Heart left ventricle (tissue), 16 donors: ENCODE data around the gene CACNA1D. TPM values are rescaled to one million over a fixed set of nuclear protein-coding genes. Genes with fewer than 3 reads are reported as not detected.

Source experiments
- ATAC-seq, 4 donors: fragments of 200-7000 bp; cut with Tn5 transposase; one replicate each; pipeline ENCODE4 v1.9.1; 2020 to 2022; ENCODE audit warnings: moderate library complexity in 4 of 4, mild to moderate bottlenecking in 3 of 4, moderate number of reproducible peaks in 1 of 4
- DNase-seq, 5 donors: peaks; one replicate each; pipeline ENCODE4 v3.0.0-alpha.2; 2020
- H3K27ac ChIP-seq, 12 donors: fragments of 200-600 bp; sonication (generic) in 4 of 12; one replicate each; pipeline versions ENCODE4 v1.5.0 to v1.8.0; 2016 to 2022; ENCODE audit warnings: mild to moderate bottlenecking in 2 of 12
- H3K27me3 ChIP-seq, 9 donors: fragments of 200-600 bp; sonication (generic) in 2 of 9; one replicate each; pipeline versions ENCODE4 v1.5.1 to v1.8.0; 2016 to 2022; ENCODE audit warnings: mild to moderate bottlenecking in 3 of 9
- H3K36me3 ChIP-seq, 9 donors: fragments of 200-600 bp; sonication (generic) in 2 of 9; one replicate each; pipeline versions ENCODE4 v1.5.0 to v1.8.0; 2018 to 2022; ENCODE audit warnings: mild to moderate bottlenecking in 2 of 9
- H3K4me1 ChIP-seq, 12 donors: fragments of 200-600 bp; sonication (generic) in 4 of 12; one replicate each; pipeline versions ENCODE4 v1.5.0 to v1.8.0; 2016 to 2022; ENCODE audit warnings: mild to moderate bottlenecking in 3 of 12
- H3K4me3 ChIP-seq, 12 donors: fragments of 200-600 bp; sonication (generic) in 4 of 12; one replicate each; pipeline versions ENCODE4 v1.5.0 to v1.8.0; 2017 to 2022; ENCODE audit warnings: mild to moderate bottlenecking in 9 of 12, moderate library complexity in 4 of 12
- H3K9me3 ChIP-seq, 12 donors: fragments of 200-600 bp; sonication (generic) in 4 of 12; one replicate each; pipeline versions ENCODE4 v1.5.0 to v1.8.0; 2016 to 2022; ENCODE audit warnings: mild to moderate bottlenecking in 1 of 12
- POLR2A ChIP-seq, 2 donors: fragments of 450-650 bp; IDR thresholded peaks; one replicate each; pipeline ENCODE4 v1.6.1; 2017; ENCODE audit warnings: antibody characterized with exemption in 2 of 2, mild to moderate bottlenecking in 2 of 2, moderate library complexity in 2 of 2
- WGBS, 4 donors: extraction: QIAGEN DNeasy Blood & Tissue Kit in 2 of 4; methylation state at CpG; one replicate each; pipeline versions ENCODE4 v1.1.5 to v1.1.7; 2013 to 2018; 5-methylcytosine and 5-hydroxymethylcytosine counted together
- intact Hi-C, 10 donors: fragments of 100-400 bp; cut with DNase I; formaldehyde crosslinking; loops; one replicate each; pipeline versions ENCODE4 v1.11.1 to v1.14.2; 2022
- polyA plus RNA-seq, 2 donors: library from polyadenylated mRNA; stranded (reverse); fragments of 200-250 nt; gene quantifications; one replicate each; pipeline ENCODE4 v1.2.3, GENCODE V29; 2013
- total RNA-seq, 9 donors: library from RNA; depleted of rRNA in 2 of 9; stranded (reverse); fragments of >200 nt in 2 of 9; fragmentation: NEBNext Ultra II Directional in 3 of 9; extraction: Animal tissue kit (Norgen Biotek cat#: 25700) in 3 of 9; gene quantifications; one replicate each; pipeline versions ENCODE4 v1.1.0 to v1.2.4, GENCODE V29; 2016 to 2023
- TF ChIP-seq, protein P1 (sequence below), 12 donors: fragments of 200-600 bp; sonication (generic) in 4 of 12; IDR thresholded peaks; one replicate each; pipeline versions ENCODE4 v1.5.0 to v1.8.0; 2018 to 2022; ENCODE audit warnings: antibody characterized with exemption in 12 of 12, mild to moderate bottlenecking in 5 of 12
- donor health status: ischemic (EF 13 %, LVEDD 7.1; RV severe dilation, severe dysfunction).
- donor health status: healthy with polysubstance abuse.
- donor health status: DM: no; HTN: yes; CAD: no.
- donor health status: DM: no; HTN: no; CAD: no.
- donor health status: ischemic (EF 25% LVEDD 6.9; RV normal size, moderate dysfunction).
- donor health status: ischemic (EF 25% LVEDD 5.7; RV mildly dilated, moderate dysfunction).
- donor health status: healthy.
- donor health status: DM: yes; HTN: yes; CAD: no.
- donor health status: ischemic (EF 35%, LVEDD 5.7; RV mildly dilated, moderate dysfunction).
- donor health status: nonischemic (EF 11% LVEDD 7.7; RV severe dilation, severe dysfunction).
- donor health status: DM: yes; HTN: yes; CAD: no.
- donor health status: PGD.
- donor health status: ischemic (EF 29% LVEDD 5.4; RV normal size, mild dysfunction).
- donor health status: nonischemic (EF 23%, LVEDD 6.1; RV moderate dilation, normal function).

CACNA1D gene
- total and polyA plus RNA-seq, 11 donors: 0.06 to 2.4 (median 0.40) TPM; not detected in 1

DNA sequence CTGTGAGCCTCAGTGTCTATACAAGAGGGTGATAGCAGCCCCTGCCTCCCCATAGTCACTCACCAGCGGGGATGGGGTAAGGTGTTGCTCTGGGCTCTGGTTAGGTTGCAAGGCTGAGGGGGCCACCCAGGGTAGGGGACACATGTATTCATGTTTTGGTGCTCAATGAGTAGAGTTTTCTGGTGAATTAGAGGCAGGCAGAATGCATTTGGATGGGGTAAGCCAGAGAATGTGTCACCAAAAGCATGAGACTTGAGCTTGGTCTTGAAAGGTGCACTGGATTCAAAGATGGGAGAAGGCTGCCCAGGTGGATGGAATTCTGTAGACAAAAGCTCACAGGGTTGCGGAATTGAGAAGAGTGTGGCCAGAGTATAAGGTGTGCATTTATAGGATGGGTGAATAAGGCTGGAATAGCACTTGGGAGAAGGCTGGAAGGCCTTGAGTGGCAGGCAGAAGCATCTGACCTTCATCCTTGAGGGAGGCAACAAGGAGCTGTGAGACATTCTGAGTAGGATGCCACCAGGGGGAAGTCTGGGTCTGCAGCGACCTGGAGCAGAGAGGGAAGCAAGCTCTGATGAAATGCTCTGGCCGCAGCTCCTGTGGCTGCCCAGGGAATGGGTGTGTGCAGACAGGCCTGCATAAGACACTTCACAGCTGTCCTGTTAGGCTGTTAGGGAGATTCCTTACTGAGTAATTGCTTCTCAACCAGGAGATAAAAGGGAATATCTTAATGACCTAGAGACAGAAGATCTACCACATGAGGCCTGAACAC, 202.2 kb downstream of the CACNA1D start:
- H3K27me3 ChIP-seq: no peaks in the 10 kb centered on the region
- H3K9me3 ChIP-seq: no peaks in the 10 kb centered on the region
- 53 to 64% (median 62%) methylated on average over 4 of the region's 4 CpGs for WGBS, 4 donors
- no peaks in the 10 kb centered on the region for H3K36me3 ChIP-seq
- H3K4me1 ChIP-seq: no peaks in the 10 kb centered on the region
- no peak overlapping the region for H3K27ac ChIP-seq
- intact Hi-C loops: no loop called here
- H3K4me3 ChIP-seq: no peak overlapping the region
- ATAC-seq (peak; percentile 47 to 68 (median 66)), DNase-seq (peak in 1 of 5 donors; percentile 54)
- TF ChIP-seq POLR2A (IDR thresholded peaks at IDR 0.05): no peak
- TF ChIP-seq, protein P1, sequence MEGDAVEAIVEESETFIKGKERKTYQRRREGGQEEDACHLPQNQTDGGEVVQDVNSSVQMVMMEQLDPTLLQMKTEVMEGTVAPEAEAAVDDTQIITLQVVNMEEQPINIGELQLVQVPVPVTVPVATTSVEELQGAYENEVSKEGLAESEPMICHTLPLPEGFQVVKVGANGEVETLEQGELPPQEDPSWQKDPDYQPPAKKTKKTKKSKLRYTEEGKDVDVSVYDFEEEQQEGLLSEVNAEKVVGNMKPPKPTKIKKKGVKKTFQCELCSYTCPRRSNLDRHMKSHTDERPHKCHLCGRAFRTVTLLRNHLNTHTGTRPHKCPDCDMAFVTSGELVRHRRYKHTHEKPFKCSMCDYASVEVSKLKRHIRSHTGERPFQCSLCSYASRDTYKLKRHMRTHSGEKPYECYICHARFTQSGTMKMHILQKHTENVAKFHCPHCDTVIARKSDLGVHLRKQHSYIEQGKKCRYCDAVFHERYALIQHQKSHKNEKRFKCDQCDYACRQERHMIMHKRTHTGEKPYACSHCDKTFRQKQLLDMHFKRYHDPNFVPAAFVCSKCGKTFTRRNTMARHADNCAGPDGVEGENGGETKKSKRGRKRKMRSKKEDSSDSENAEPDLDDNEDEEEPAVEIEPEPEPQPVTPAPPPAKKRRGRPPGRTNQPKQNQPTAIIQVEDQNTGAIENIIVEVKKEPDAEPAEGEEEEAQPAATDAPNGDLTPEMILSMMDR (IDR thresholded peaks at IDR 0.05): no peak

DNA sequence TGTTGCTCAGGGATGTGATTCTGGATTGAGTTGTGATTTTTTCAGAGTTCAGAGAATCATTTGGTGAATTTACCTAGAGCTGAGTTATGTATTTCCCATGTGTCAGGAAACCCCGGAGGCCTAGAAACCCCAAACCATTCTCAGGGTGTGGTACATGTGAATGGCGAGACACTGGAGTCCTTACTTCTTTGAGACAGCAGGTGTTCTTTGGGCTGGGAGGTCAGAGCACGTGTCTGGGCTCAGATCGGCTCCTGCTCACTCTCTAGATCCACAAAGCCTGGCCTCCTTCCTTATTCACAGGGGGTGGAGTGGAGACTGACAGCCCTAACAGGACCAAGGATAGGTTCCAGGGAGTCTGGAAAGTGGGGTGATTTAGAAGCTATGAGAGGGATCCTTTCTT, 206.0 kb downstream of the CACNA1D start:
- TF ChIP-seq, protein P1 (IDR thresholded peaks at IDR 0.05): no peak
- TF ChIP-seq POLR2A (IDR thresholded peaks at IDR 0.05): no peak
- ATAC-seq: no peak

DNA sequence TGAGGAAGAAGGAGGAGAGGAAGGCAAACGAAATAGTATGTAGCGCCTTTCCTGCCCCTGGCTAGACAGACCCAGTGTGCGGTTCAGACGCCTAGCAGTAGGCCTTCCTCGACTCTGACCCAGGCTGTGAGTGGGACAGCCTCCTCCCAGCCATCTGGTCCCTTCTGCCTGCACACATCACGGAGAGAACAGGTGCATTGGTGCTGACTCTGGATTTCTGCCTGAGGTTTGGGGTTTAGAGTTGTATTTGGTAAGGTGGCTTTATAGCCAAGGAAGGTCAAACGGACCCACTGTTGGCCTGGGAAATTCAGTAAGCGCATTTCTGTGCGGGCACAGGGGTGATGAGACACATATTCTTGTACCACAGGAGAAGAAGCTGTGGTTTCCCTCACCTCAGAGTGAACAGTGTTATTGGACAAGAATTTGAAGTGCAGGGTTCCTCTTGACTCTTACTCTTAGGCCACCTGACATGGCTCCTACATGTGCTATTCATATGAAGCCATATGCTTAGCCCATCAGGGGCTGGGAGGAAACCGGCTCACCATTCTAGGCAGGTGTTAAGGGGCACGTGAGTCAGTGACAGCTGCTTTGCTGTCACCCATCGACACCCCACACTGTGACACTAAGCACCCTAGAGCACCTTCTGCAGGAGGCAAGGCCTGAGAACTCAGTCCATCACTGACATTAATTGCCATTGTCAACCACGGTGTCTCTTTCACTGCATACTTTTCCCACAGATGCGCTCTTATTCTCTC, 208.5 kb downstream of the CACNA1D start:
- Histone ChIP-seq H3K27ac (no peak overlapping the region), H3K36me3 (no peaks in the 10 kb centered on the region), H3K9me3 (no peaks in the 10 kb centered on the region), H3K27me3 (no peaks in the 10 kb centered on the region), H3K4me1 (peaks cover 0 to 34% (median 5%) of the 10 kb centered on the region in 12 donors), H3K4me3 (no peak overlapping the region)
- TF ChIP-seq, protein P1 (IDR thresholded peaks at IDR 0.05): no peak
- TF ChIP-seq POLR2A (IDR thresholded peaks at IDR 0.05): no peak
- DNase-seq (peak in 1 of 5 donors; percentile 1), ATAC-seq (no peak)
- 85 to 87% (median 86%) methylated on average over 14 of the region's 14 CpGs for WGBS, 4 donors
- intact Hi-C loops: loop anchor here in 2 of 10 donors (10.0 kb wide), 3 partner anchors 328 to 588 kb away; no protein-coding TSS in a partner anchor

More for the DNA sequence above, 206.0 kb downstream of the CACNA1D start:
- no peaks in the 10 kb centered on the region for H3K27me3 ChIP-seq
- 74 to 91% (median 77%) methylated on average over 4 of the region's 4 CpGs for WGBS, 4 donors
- H3K4me1 ChIP-seq: peaks cover 0 to 15% (median 0%) of the 10 kb centered on the region in 12 donors
- no peaks in the 10 kb centered on the region for H3K9me3 ChIP-seq
- H3K27ac ChIP-seq: no peak overlapping the region
- peak in 1 of 5 donors; percentile 2 for DNase-seq
- H3K36me3 ChIP-seq: no peaks in the 10 kb centered on the region
- no peak overlapping the region for H3K4me3 ChIP-seq
- intact Hi-C loops: loop anchor here in 2 of 10 donors (10.0 kb wide), 3 partner anchors 326 to 586 kb away; no protein-coding TSS in a partner anchor
